T-cell (primary cell): ENCODE results near the gene PUS10. TPM values are rescaled to one million over a fixed set of nuclear protein-coding genes. Genes with fewer than 3 reads are reported as not detected.

ENCODE experiments used
- ATAC-seq, 4 experiments: fragments of 200-7000 bp in 3 of 4; fragments of 150-1000 bp in 1 of 4; cut with Tn5 transposase; replicated peaks in 1 of 4; 1 replicate in 3 of 4; 2 replicates in 1 of 4; pipeline ENCODE4 v1.10.0; 2021; ENCODE audit warnings: moderate library complexity in 3 of 4, mild to moderate bottlenecking in 2 of 4, moderate number of reproducible peaks in 1 of 4
- CTCF ChIA-PET, 2 donors: fragments of 300-600 bp; sonication (Branson Sonifier 250); formaldehyde crosslinking; loops; one replicate each; lab custom pipeline; 2022; ENCODE audit warnings: antibody characterized with exemption in 2 of 2; lab: Charles Lee
- POLR2A ChIA-PET, 2 donors: fragments of 300-600 bp; sonication (Branson Sonifier 250); formaldehyde crosslinking; loops; one replicate each; lab custom pipeline; 2022; ENCODE audit warnings: antibody characterized with exemption in 2 of 2; lab: Charles Lee
- DNase-seq, 35 experiments: peaks; one replicate each; pipeline versions ENCODE4 v3.0.0 to v3.0.0-alpha.2; 2013 to 2023
- H3K27ac ChIP-seq: one replicate; pipeline ENCODE4 v1.5.1; 2013; ENCODE audit warnings: low read length
- H3K27me3 ChIP-seq, 2 experiments: replicated peaks in 1 of 2; 1 replicate in 1 of 2; 2 replicates in 1 of 2; pipeline versions ENCODE4 v1.6.1 to v1.7.0; 2013; ENCODE audit warnings: low read length in 1 of 2, mixed read lengths in 1 of 2; ENCODE audit not compliant: control insufficient read depth in 2 of 2, insufficient read depth in 2 of 2; ENCODE audit errors: extremely low read depth in 1 of 2
- H3K36me3 ChIP-seq, 2 donors: 1 replicate in 1 of 2; 2 replicates in 1 of 2; pipeline versions ENCODE4 v1.6.1 to v1.7.0; 2013; ENCODE audit warnings: low read length in 1 of 2; ENCODE audit not compliant: control insufficient read depth in 2 of 2, insufficient read depth in 1 of 2; ENCODE audit errors: extremely low read depth in 1 of 2
- H3K4me1 ChIP-seq, 2 experiments: 1 replicate in 1 of 2; 2 replicates in 1 of 2; pipeline versions ENCODE4 v1.6.1 to v1.7.0; 2013; ENCODE audit warnings: low read length in 2 of 2, mixed read lengths in 1 of 2; ENCODE audit not compliant: insufficient read depth in 2 of 2, control insufficient read depth in 1 of 2; ENCODE audit errors: extremely low read depth in 1 of 2
- H3K4me3 ChIP-seq, 2 donors: 1 replicate in 1 of 2; 2 replicates in 1 of 2; pipeline versions ENCODE4 v1.5.1 to v1.7.0; 2013; ENCODE audit warnings: mild to moderate bottlenecking in 2 of 2, low read length in 1 of 2, moderate library complexity in 1 of 2; ENCODE audit not compliant: control insufficient read depth in 1 of 2; ENCODE audit errors: extremely low read depth in 1 of 2
- H3K9me3 ChIP-seq: 2 replicates; pipeline ENCODE4 v1.7.0; 2013
- H3K27ac Mint-ChIP-seq, 2 donors: one replicate each; pipeline ENCODE4 v1.8.0; 2020 to 2021; ENCODE audit warnings: mild to moderate bottlenecking in 2 of 2, mixed read lengths in 2 of 2
- H3K27me3 Mint-ChIP-seq, 2 donors: one replicate each; pipeline ENCODE4 v1.8.0; 2021 to 2022; ENCODE audit warnings: mixed read lengths in 2 of 2
- H3K36me3 Mint-ChIP-seq: one replicate; pipeline ENCODE4 v1.8.0; 2021; ENCODE audit warnings: mixed read lengths
- H3K4me1 Mint-ChIP-seq, 3 donors: one replicate each; pipeline ENCODE4 v1.8.0; 2020 to 2022; ENCODE audit warnings: mixed read lengths in 3 of 3, mild to moderate bottlenecking in 1 of 3
- H3K4me3 Mint-ChIP-seq, 3 donors: one replicate each; pipeline ENCODE4 v1.8.0; 2020 to 2022; ENCODE audit warnings: mild to moderate bottlenecking in 3 of 3, mixed read lengths in 3 of 3, moderate library complexity in 3 of 3
- H3K9me3 Mint-ChIP-seq, 3 donors: one replicate each; pipeline ENCODE4 v1.8.0; 2020 to 2022; ENCODE audit warnings: mixed read lengths in 3 of 3
- WGBS: methylation state at CpG from one replicate; pipeline ENCODE4 v1.1.5; 2013; ENCODE audit warnings: missing lambda C conversion rate; ENCODE audit not compliant: insufficient coverage; 5-methylcytosine and 5-hydroxymethylcytosine counted together
- total RNA-seq, 35 experiments: library from RNA in 6 of 35; stranded (reverse) in 6 of 35; fragments of 120-200 nt in 1 of 35; gene quantifications; one replicate each; pipeline versions ENCODE4 v1.2.1 to v1.2.4 and lab custom pipeline; 2013 to 2026

The PUS10 gene
- total RNA-seq, 5 donors from 2014 or later (not counting 1 experiment from before 2014, with no cell fraction given): 5.2 to 6.4 (median 5.6) TPM

GRCh38 chr2:60957643-60958042 lies 60.4 kb downstream of the PUS10 start:
- ChIA-PET CTCF (no interaction called here), POLR2A (no interaction called here)
- Histone ChIP-seq H3K27me3 (no peaks in the 10 kb centered on the region), H3K27ac (no peak overlapping the region), H3K4me1 (no peaks in the 10 kb centered on the region), H3K4me3 (no peak overlapping the region), H3K9me3 (no peaks in the 10 kb centered on the region), H3K36me3 (peaks cover 0 to 3% of the 10 kb centered on the region in 2 donors)
- Mint-ChIP-seq H3K27me3 (no peaks in the 10 kb centered on the region), H3K27ac (no peak overlapping the region), H3K4me1 (peaks cover 0 to 5% (median 0%) of the 10 kb centered on the region in 3 donors), H3K4me3 (no peak overlapping the region), H3K9me3 (no peaks in the 10 kb centered on the region), H3K36me3 (peaks cover 32% of the 10 kb centered on the region)
- WGBS: 83% methylated on average over 3 of the region's 5 CpGs
- DNase-seq (no peak), ATAC-seq (no peak)

- no peak overlapping the region for H3K4me3 Mint-ChIP-seq
- no peaks in the 10 kb centered on the region for H3K9me3 Mint-ChIP-seq
- no peaks in the 10 kb centered on the region for H3K27me3 ChIP-seq
- WGBS: 97% methylated on average over 6 of the region's 8 CpGs
- no peak overlapping the region for H3K27ac ChIP-seq
- POLR2A ChIA-PET: interaction anchor here in 1 of 2 donors (0.7 kb wide), 1 partner anchor 52 kb away, joined by 9 read pairs; no protein-coding TSS in a partner anchor
- DNase-seq: no peak
- no peaks in the 10 kb centered on the region for H3K27me3 Mint-ChIP-seq
- CTCF ChIA-PET: no interaction called here
- no peaks in the 10 kb centered on the region for H3K9me3 ChIP-seq
- peaks cover 0 to 5% (median 0%) of the 10 kb centered on the region in 3 donors for H3K4me1 Mint-ChIP-seq
- H3K4me1 ChIP-seq: no peaks in the 10 kb centered on the region
- H3K27ac Mint-ChIP-seq: no peak overlapping the region
- H3K4me3 ChIP-seq: no peak overlapping the region
- peaks cover 0 to 3% of the 10 kb centered on the region in 2 donors for H3K36me3 ChIP-seq
- no peak for ATAC-seq
- peaks cover 31% of the 10 kb centered on the region for H3K36me3 Mint-ChIP-seq
These were observed 60.8 kb downstream of the PUS10 start for GRCh38 chr2:60957224-60957623.

DNA sequence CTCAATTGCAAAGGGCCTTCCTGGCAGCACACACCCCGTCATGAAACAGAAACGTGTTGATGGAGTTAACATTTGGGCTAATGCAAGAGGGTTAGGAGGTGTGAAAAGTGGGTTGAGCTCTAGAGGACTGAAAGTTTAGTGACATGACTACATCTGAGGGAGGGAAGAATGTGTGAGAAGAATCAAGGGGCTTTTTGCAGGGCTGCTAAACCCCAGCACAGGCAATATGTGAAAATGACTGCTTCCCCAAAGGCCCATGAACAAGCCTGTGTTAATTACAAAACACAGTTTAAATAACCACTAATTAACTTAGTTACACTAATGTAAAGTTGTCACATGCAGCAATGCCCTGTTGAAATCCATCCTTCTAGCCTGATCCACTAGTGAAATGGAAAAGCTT lies 63.9 kb downstream of the PUS10 start:
- no peaks in the 10 kb centered on the region for H3K36me3 ChIP-seq
- H3K4me3 ChIP-seq: no peak overlapping the region
- H3K27ac ChIP-seq: peak overlapping the region; percentile 27
- no peaks in the 10 kb centered on the region for H3K27me3 ChIP-seq
- ChIA-PET CTCF (interaction anchor here in 1 of 2 donors (1.8 kb wide), 1 partner anchor 11 kb away, joined by 6 read pairs; no protein-coding TSS in a partner anchor), POLR2A (no interaction called here)
- Mint-ChIP-seq H3K4me3 (no peak overlapping the region), H3K27ac (no peak overlapping the region), H3K9me3 (no peaks in the 10 kb centered on the region), H3K36me3 (peaks cover 37% of the 10 kb centered on the region), H3K4me1 (peaks cover 0 to 13% (median 3%) of the 10 kb centered on the region in 3 donors), H3K27me3 (no peaks in the 10 kb centered on the region)
- WGBS: 50% methylated on average over 2 of the region's 2 CpGs
- H3K9me3 ChIP-seq: no peaks in the 10 kb centered on the region
- no peaks in the 10 kb centered on the region for H3K4me1 ChIP-seq
- DNase-seq: peak in 18 of 35 experiments; percentile 0 to 64 (median 16)
- ATAC-seq: peak in 2 of 4 experiments; percentile 50 to 65

- H3K27ac Mint-ChIP-seq: peak overlapping the region; percentile 22 to 39
- no peaks in the 10 kb centered on the region for H3K27me3 Mint-ChIP-seq
- Histone ChIP-seq H3K4me1 (peaks cover 0 to 7% of the 10 kb centered on the region in 2 experiments), H3K27ac (no peak overlapping the region), H3K27me3 (no peaks in the 10 kb centered on the region), H3K9me3 (no peaks in the 10 kb centered on the region), H3K4me3 (no peak overlapping the region), H3K36me3 (no peaks in the 10 kb centered on the region)
- ATAC-seq (peak in 3 of 4 experiments; percentile 38 to 80 (median 58)), DNase-seq (peak in 1 of 35 experiments; percentile 43)
- ChIA-PET CTCF (no interaction called here), POLR2A (no interaction called here)
- H3K4me3 Mint-ChIP-seq: no peak overlapping the region
- WGBS: 83% methylated on average over 1 of the region's 6 CpGs
- H3K9me3 Mint-ChIP-seq: no peaks in the 10 kb centered on the region
- H3K4me1 Mint-ChIP-seq: peaks cover 0 to 26% (median 10%) of the 10 kb centered on the region in 3 donors
- peaks cover 51% of the 10 kb centered on the region for H3K36me3 Mint-ChIP-seq
These were observed 69.0 kb downstream of the PUS10 start for GRCh38 chr2:60948926-60949579.

- 80% methylated on average over 1 of the region's 8 CpGs for WGBS
- H3K36me3 ChIP-seq: no peaks in the 10 kb centered on the region
- ChIA-PET CTCF (interaction anchor here in 1 of 2 donors (0.7 kb wide), 1 partner anchor 44 kb away, joined by 5 read pairs; no protein-coding TSS in a partner anchor), POLR2A (no interaction called here)
- Mint-ChIP-seq H3K4me3 (no peak overlapping the region), H3K9me3 (no peaks in the 10 kb centered on the region), H3K27ac (peak overlapping the region in 1 of 2 donors; percentile 36), H3K4me1 (peaks cover 0 to 21% (median 10%) of the 10 kb centered on the region in 3 donors), H3K36me3 (peaks cover 43% of the 10 kb centered on the region), H3K27me3 (no peaks in the 10 kb centered on the region)
- ATAC-seq (no peak), DNase-seq (no peak)
- no peaks in the 10 kb centered on the region for H3K9me3 ChIP-seq
- H3K27ac ChIP-seq: no peak overlapping the region
- no peak overlapping the region for H3K4me3 ChIP-seq
- H3K27me3 ChIP-seq: no peaks in the 10 kb centered on the region
- H3K4me1 ChIP-seq: peaks cover 0 to 7% of the 10 kb centered on the region in 2 experiments
These were observed 69.9 kb downstream of the PUS10 start for GRCh38 chr2:60948161-60948560.

GRCh38 chr2:60947056-60947455 lies 71.0 kb downstream of the PUS10 start:
- POLR2A ChIA-PET: no interaction called here
- H3K27me3 Mint-ChIP-seq: no peaks in the 10 kb centered on the region
- Histone ChIP-seq H3K4me3 (no peak overlapping the region), H3K27me3 (no peaks in the 10 kb centered on the region), H3K27ac (no peak overlapping the region), H3K36me3 (no peaks in the 10 kb centered on the region), H3K9me3 (no peaks in the 10 kb centered on the region), H3K4me1 (peaks cover 0 to 7% of the 10 kb centered on the region in 2 experiments)
- H3K4me1 Mint-ChIP-seq: peaks cover 0 to 21% (median 10%) of the 10 kb centered on the region in 3 donors
- WGBS: 100% methylated on average over 1 of the region's 4 CpGs
- DNase-seq (no peak), ATAC-seq (no peak)
- H3K4me3 Mint-ChIP-seq: no peak overlapping the region
- H3K36me3 Mint-ChIP-seq: peaks cover 42% of the 10 kb centered on the region
- H3K27ac Mint-ChIP-seq: no peak overlapping the region
- H3K9me3 Mint-ChIP-seq: no peaks in the 10 kb centered on the region
- CTCF ChIA-PET: interaction anchor here (0.6 to 0.7 kb wide), 2 partner anchors 10 to 35 kb away, joined by 5 read pairs; no protein-coding TSS in a partner anchor
